Lower leg skin (tissue), 3 donors: ENCODE data around the gene KRTAP5-11.
"Not testable (repeated sequence)": the region's sequence is repeated elsewhere in the genome, so short reads cannot be mapped to it uniquely, and the experiment has no call there.

ENCODE experiments used
- CTCF ChIP-seq, 3 donors: fragments of 450-650 bp; IDR thresholded peaks; one replicate each; pipeline ENCODE4 v1.5.1; 2016; ENCODE audit warnings: antibody characterized with exemption in 3 of 3, mild to moderate bottlenecking in 3 of 3, moderate library complexity in 2 of 3
- POLR2A ChIP-seq, 2 donors: fragments of 450-650 bp; IDR thresholded peaks; one replicate each; pipeline ENCODE4 v1.6.1; 2016 to 2017; ENCODE audit warnings: antibody characterized with exemption in 2 of 2, mild to moderate bottlenecking in 1 of 2, moderate library complexity in 1 of 2

- TF ChIP-seq CTCF, POLR2A (IDR thresholded peaks at IDR 0.05): not testable (repeated sequence)
These were observed 48.9 kb upstream of the KRTAP5-11 start for GRCh38 chr11:71631551-71631950.
